LNCaP clone FGC (cell line): ENCODE results near the gene PKHD1.

Experiments
- DNase-seq: peaks from one replicate; pipeline ENCODE4 v3.0.0-alpha.2; 2011; ENCODE audit warnings: low read depth
- H3K4me3 ChIP-seq: 2 replicates; pipeline ENCODE4 v1.5.1; 2011; ENCODE audit warnings: mild to moderate bottlenecking, low read depth, low read length, control low read depth
- TF ChIP-seq, protein P1 (sequence below): IDR thresholded peaks from 2 replicates; pipeline ENCODE4 v1.5.1; 2012; ENCODE audit warnings: mild to moderate bottlenecking; ENCODE audit not compliant: control insufficient read depth, insufficient read depth; ENCODE audit errors: extremely low read depth

Gene PKHD1

DNA sequence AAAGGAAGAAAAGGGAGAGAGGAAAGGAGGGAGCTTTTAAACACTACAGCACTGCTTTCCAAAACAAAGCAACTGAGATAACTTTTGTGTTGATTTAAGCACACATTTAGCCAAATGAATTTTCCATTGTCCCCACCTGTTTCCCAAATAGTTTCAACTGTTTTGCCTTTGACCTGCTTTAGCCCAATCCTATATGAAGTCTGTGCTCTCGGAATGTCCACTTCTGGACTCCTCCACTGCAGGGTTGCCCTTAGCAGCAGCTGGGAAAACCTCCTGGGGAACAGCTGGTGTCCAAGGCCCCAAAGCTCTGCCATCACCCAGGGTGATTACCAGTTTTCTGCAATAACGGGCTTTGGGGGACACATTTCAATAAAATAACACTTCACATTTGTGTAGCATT lies 44.9 kb upstream of the PKHD1 start:
- DNase-seq = no peak
- H3K4me3 ChIP-seq = no peak overlapping the region
- TF ChIP-seq, protein P1, sequence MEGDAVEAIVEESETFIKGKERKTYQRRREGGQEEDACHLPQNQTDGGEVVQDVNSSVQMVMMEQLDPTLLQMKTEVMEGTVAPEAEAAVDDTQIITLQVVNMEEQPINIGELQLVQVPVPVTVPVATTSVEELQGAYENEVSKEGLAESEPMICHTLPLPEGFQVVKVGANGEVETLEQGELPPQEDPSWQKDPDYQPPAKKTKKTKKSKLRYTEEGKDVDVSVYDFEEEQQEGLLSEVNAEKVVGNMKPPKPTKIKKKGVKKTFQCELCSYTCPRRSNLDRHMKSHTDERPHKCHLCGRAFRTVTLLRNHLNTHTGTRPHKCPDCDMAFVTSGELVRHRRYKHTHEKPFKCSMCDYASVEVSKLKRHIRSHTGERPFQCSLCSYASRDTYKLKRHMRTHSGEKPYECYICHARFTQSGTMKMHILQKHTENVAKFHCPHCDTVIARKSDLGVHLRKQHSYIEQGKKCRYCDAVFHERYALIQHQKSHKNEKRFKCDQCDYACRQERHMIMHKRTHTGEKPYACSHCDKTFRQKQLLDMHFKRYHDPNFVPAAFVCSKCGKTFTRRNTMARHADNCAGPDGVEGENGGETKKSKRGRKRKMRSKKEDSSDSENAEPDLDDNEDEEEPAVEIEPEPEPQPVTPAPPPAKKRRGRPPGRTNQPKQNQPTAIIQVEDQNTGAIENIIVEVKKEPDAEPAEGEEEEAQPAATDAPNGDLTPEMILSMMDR = no peak

DNA sequence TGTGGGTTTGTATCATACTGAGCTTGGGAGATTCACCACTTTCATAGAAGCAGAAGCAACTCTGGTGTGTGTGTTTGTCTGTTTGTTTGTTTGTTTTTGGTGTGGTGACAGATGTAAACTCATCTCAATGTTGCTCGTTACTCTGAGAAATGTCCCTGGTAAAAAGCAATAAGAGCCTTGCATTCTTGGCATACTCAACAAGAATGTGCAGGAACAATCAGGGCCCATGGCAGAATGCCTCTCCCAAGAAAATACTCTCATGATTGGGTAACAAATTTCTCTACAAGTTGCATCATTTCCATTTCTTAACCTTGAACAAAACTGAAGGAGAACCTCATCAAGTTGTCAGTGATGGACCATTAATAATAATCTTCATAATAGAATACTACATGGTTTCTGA lies 43.0 kb upstream of the PKHD1 start:
- DNase-seq = no peak
- TF ChIP-seq, protein P1 = no peak
- H3K4me3 ChIP-seq = no peak overlapping the region

DNA sequence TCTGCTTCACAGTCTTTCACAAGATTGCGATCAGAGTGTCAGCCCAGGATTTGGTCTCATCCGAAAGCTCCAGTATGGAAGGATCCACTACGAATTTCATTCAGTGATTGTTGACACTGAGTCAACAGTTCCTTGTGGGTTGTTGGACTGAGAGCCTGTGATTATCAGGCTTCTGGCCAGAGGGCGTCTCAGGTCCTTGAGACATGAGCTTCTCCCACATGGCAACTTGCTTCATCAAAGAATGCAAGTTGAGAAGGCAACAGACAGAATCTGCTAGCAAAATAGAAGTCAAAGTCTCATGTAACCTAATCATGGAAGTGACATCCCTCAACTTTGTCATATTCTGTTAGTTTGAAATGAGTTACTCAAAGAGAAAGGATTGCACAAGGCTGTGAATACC lies 40.5 kb upstream of the PKHD1 start:
- TF ChIP-seq, protein P1 = no peak

DNA sequence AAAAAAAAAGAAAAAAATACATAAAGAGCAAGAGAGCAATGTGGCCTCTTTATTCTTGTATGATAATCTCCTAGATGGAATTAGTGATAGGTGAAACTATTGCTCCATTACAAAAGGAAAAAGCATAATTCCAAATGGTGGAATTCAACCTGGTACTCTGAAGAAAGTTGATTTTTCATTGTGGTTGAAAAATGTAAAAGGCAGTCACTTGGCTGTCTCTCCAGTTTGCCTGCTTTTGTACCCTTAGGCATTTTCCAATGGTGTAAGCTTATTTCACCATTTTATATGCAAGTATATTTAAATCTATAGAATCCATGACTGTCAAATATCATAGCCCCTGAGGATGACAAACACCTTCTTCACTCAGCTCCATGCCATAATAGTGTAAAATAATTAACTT lies 38.8 kb upstream of the PKHD1 start:
- TF ChIP-seq, protein P1 = no peak
- no peak overlapping the region for H3K4me3 ChIP-seq
- no peak for DNase-seq

More for the DNA sequence above, 40.5 kb upstream of the PKHD1 start:
- DNase-seq = no peak
- H3K4me3 ChIP-seq = no peak overlapping the region

DNA sequence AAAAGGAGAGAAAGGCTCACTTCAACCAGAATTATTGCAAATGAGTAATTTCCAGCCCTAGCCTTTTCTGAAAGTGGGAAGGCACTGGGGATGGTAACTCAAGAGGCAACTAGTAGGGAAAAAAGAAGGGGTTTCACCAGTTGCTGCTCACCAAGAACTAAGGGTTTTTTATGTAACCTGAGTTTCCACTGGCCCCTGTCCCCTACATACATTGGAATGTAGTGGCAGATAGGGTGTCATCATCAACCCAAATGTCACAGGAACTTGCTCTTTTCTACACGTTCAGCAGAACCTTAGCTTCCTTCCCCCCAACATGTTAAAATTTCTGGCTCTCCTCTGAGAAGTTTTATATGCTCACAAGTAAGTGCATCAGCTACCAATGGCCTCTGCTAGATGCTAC lies 38.2 kb upstream of the PKHD1 start:
- TF ChIP-seq, protein P1 = no peak
- H3K4me3 ChIP-seq = no peak overlapping the region
- no peak for DNase-seq

DNA sequence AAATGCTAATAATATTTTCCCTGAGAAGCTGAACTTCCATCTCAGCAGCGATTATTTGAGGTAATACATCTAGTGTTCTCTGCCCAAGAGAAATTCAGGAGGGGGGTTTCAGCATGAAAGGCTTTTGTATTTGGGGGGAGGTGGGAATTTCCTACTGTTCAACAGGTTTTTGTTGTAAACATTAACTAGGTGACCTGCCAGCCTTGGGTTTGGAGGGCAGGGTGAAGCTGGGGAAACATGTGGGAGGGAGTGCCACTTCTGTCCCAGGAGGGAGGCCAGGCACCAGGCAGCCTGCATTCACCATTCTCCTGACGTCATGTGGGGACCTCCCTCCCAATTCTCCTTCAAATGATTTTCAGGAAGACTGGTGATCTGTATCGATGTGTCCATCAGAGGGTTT lies 37.7 kb upstream of the PKHD1 start:
- no peak overlapping the region for H3K4me3 ChIP-seq
- no peak for DNase-seq
- TF ChIP-seq, protein P1 = no peak
